SU-DHL-6 (cell line): ENCODE measurements around the gene ANTXR2.

Experiments
- H2AFZ ChIP-seq: fragments of 200-600 bp; sonication (generic); 2 replicates; pipeline ENCODE4 v1.6.1; 2014; ENCODE audit warnings: low read depth, mild to moderate bottlenecking, moderate library complexity, mixed read lengths, antibody characterized with exemption, low read length; ENCODE audit not compliant: severe bottlenecking
- H3F3A ChIP-seq: fragments of 200-600 bp; shearing (Covaris generic); 2 replicates; pipeline ENCODE4 v1.6.0; 2016; ENCODE audit warnings: antibody characterized with exemption, mild to moderate bottlenecking; ENCODE audit not compliant: insufficient read depth
- H3K27ac ChIP-seq: fragments of 200-600 bp; sonication (generic); 2 replicates; pipeline ENCODE4 v1.5.1; 2016; ENCODE audit warnings: low read depth, mild to moderate bottlenecking, low read length, moderate library complexity, mixed read lengths
- H3K27me3 ChIP-seq: fragments of 200-600 bp; sonication (generic), shearing (Covaris generic); 2 replicates; pipeline ENCODE4 v1.6.0; 2014; ENCODE audit warnings: mild to moderate bottlenecking, low read length
- H3K36me3 ChIP-seq: fragments of 200-600 bp; sonication (generic); 2 replicates; pipeline ENCODE4 v1.6.1; 2014; ENCODE audit warnings: mild to moderate bottlenecking, low read length, mixed read lengths
- H3K4me2 ChIP-seq: fragments of 300-600, 200-600 bp; shearing (Covaris generic), sonication (generic); 2 replicates; pipeline ENCODE4 v1.6.0; 2014; ENCODE audit warnings: low read length, low read depth, mild to moderate bottlenecking; ENCODE audit not compliant: poor library complexity, severe bottlenecking
- H3K4me3 ChIP-seq: fragments of 200-600 bp; sonication (generic); 2 replicates; pipeline ENCODE4 v1.5.1; 2014; ENCODE audit warnings: antibody characterized with exemption, low read length, mild to moderate bottlenecking, mixed read lengths; ENCODE audit not compliant: insufficient read depth, poor library complexity, severe bottlenecking
- H3K79me2 ChIP-seq: fragments of 200-600 bp; sonication (generic); 2 replicates; pipeline ENCODE4 v1.6.1; 2014; ENCODE audit warnings: mild to moderate bottlenecking, low read length, moderate library complexity; ENCODE audit not compliant: insufficient read depth
- H3K9ac ChIP-seq: fragments of 200-600 bp; sonication (generic); 2 replicates; pipeline ENCODE4 v1.7.0; 2014; ENCODE audit warnings: mild to moderate bottlenecking, low read length
- H3K9me2 ChIP-seq: fragments of 200-600 bp; sonication (generic); replicated peaks from 2 replicates; pipeline ENCODE4 v1.6.1; 2014; ENCODE audit warnings: low read length; ENCODE audit not compliant: insufficient read depth
- H3K9me3 ChIP-seq: fragments of 200-600 bp; sonication (generic); 2 replicates; pipeline ENCODE4 v1.6.1; 2014; ENCODE audit warnings: low read length, mixed read lengths; ENCODE audit not compliant: insufficient read depth
- H4K20me1 ChIP-seq: fragments of 200-600 bp; sonication (generic); 2 replicates; pipeline ENCODE4 v1.6.1; 2014; ENCODE audit warnings: low read depth, mild to moderate bottlenecking, antibody characterized with exemption, low read length, moderate library complexity, mixed read lengths
- EZH2phosphoT487 ChIP-seq: fragments of 200-600 bp; sonication (generic), shearing (Covaris generic); conservative IDR thresholded peaks from 2 replicates; pipeline ENCODE4 v1.6.1; 2018; ENCODE audit warnings: mild to moderate bottlenecking, antibody characterized with exemption, low read length, moderate library complexity, mixed read lengths
- TF ChIP-seq, protein P1 (sequence below): fragments of 200-600 bp; sonication (generic); IDR thresholded peaks from one replicate; pipeline ENCODE4 v1.5.1; 2017; ENCODE audit warnings: antibody characterized with exemption, mild to moderate bottlenecking, low read length, moderate library complexity; ENCODE audit not compliant: insufficient read depth, poor library complexity, severe bottlenecking

The ANTXR2 gene

DNA sequence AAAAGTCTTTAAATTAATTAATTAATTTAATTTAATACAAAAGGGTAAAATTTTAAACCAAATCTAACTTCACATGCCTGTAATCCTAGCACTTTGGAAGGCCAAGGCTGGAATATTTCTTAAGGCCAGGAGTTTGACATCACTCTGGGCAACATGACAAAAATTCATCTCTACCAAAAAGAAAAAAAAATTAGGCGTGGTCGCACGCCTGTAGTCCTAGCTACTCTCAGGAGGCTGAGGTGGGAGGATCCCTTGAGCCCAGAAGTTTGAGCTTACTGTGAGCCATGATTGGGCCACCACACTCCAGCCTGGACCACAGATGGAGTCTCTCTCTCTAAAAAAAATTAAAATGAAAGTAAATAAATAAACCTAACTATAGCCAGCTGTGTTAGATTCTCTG lies 39.2 kb upstream of the ANTXR2 start:
- Histone ChIP-seq H3K4me3 (no peak overlapping the region), H3K9ac (no peak overlapping the region), H3K79me2 (no peaks in the 10 kb centered on the region), H3K4me2 (no peak overlapping the region), H3K36me3 (no peaks in the 10 kb centered on the region), H3K9me3 (no peaks in the 10 kb centered on the region), H3K27ac (no peak overlapping the region), H3F3A (no peaks in the 10 kb centered on the region), H4K20me1 (no peaks in the 10 kb centered on the region), H3K9me2 (no peaks in the 10 kb centered on the region), H3K27me3 (no peaks in the 10 kb centered on the region), H2AFZ (no peak overlapping the region)
- TF ChIP-seq, protein P1, sequence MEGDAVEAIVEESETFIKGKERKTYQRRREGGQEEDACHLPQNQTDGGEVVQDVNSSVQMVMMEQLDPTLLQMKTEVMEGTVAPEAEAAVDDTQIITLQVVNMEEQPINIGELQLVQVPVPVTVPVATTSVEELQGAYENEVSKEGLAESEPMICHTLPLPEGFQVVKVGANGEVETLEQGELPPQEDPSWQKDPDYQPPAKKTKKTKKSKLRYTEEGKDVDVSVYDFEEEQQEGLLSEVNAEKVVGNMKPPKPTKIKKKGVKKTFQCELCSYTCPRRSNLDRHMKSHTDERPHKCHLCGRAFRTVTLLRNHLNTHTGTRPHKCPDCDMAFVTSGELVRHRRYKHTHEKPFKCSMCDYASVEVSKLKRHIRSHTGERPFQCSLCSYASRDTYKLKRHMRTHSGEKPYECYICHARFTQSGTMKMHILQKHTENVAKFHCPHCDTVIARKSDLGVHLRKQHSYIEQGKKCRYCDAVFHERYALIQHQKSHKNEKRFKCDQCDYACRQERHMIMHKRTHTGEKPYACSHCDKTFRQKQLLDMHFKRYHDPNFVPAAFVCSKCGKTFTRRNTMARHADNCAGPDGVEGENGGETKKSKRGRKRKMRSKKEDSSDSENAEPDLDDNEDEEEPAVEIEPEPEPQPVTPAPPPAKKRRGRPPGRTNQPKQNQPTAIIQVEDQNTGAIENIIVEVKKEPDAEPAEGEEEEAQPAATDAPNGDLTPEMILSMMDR: no peak
- TF ChIP-seq EZH2phosphoT487: no peak

DNA sequence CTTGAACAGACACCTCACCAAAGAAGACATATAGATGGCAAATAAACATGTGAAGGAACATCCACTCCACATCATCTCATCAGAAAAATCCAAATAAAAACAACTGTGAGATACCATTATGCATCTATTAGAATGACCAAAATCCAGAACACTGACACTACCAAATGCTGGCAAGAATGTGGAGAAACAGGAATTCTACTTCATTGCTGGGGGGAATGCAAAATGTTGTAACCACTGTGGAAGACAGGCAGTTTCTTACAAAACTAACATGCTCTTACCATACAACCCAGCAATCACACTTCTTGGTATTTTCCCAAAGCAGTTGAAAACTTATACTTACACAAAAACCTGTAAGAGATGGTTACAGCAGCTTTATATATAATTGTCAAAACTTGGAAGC lies 38.2 kb upstream of the ANTXR2 start:
- H3K9ac ChIP-seq: no peak overlapping the region
- no peak overlapping the region for H3K27ac ChIP-seq
- no peaks in the 10 kb centered on the region for H3K9me3 ChIP-seq
- no peaks in the 10 kb centered on the region for H3K27me3 ChIP-seq
- H3K79me2 ChIP-seq: no peaks in the 10 kb centered on the region
- no peak for TF ChIP-seq EZH2phosphoT487
- TF ChIP-seq, protein P1: no peak
- no peak overlapping the region for H3K4me3 ChIP-seq
- no peaks in the 10 kb centered on the region for H3K36me3 ChIP-seq
- H3K9me2 ChIP-seq: no peaks in the 10 kb centered on the region
- no peaks in the 10 kb centered on the region for H3F3A ChIP-seq
- H2AFZ ChIP-seq: no peak overlapping the region
- H4K20me1 ChIP-seq: no peaks in the 10 kb centered on the region
- H3K4me2 ChIP-seq: no peak overlapping the region

- Histone ChIP-seq H3K27ac (no peak overlapping the region), H2AFZ (no peak overlapping the region), H3K27me3 (no peaks in the 10 kb centered on the region), H3K79me2 (no peaks in the 10 kb centered on the region), H3F3A (no peaks in the 10 kb centered on the region), H3K9me3 (no peaks in the 10 kb centered on the region), H3K4me3 (no peak overlapping the region), H3K9me2 (no peaks in the 10 kb centered on the region), H3K9ac (no peak overlapping the region), H4K20me1 (no peaks in the 10 kb centered on the region), H3K4me2 (no peak overlapping the region), H3K36me3 (no peaks in the 10 kb centered on the region)
- TF ChIP-seq, protein P1: no peak
- TF ChIP-seq EZH2phosphoT487: no peak
Measured at GRCh38 chr4:80107374-80107773, 34.3 kb upstream of the ANTXR2 start.

DNA sequence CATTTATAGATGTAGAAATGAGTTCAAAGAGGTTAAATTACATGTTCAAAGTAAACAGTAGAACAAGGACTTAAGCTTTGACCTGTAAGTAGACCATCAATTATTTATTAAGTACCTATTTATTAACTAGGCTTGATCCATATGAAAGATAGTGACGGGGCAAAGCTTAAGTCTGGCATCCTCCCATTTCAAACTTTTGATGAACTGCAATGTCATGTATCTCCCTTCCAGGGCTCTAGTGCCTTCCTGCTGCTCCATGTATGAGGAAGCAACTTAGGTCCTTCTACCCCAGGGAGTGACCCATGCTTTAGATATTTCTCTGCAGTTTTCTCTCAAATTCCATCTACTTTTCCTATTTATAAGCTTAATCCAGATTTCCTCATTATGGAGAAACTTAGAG lies 31.9 kb upstream of the ANTXR2 start:
- Histone ChIP-seq H3K4me2 (no peak overlapping the region), H3K27me3 (no peaks in the 10 kb centered on the region), H3K36me3 (no peaks in the 10 kb centered on the region), H3K27ac (no peak overlapping the region), H4K20me1 (no peaks in the 10 kb centered on the region), H3K9ac (no peak overlapping the region), H3F3A (no peaks in the 10 kb centered on the region), H3K9me2 (no peaks in the 10 kb centered on the region), H2AFZ (no peak overlapping the region), H3K4me3 (no peak overlapping the region), H3K79me2 (no peaks in the 10 kb centered on the region), H3K9me3 (no peaks in the 10 kb centered on the region)
- TF ChIP-seq, protein P1: no peak
